GM12878 (cell line): ENCODE results near the gene MORN4. TPM values are rescaled to one million over a fixed set of nuclear protein-coding genes. Genes with fewer than 3 reads are reported as not detected.

Experiments
- ATF7 ChIP-seq: fragments of 450-650 bp; IDR thresholded peaks from 2 replicates; pipeline ENCODE4 v1.6.1; 2016; ENCODE audit warnings: low read depth, mild to moderate bottlenecking
- BACH1 ChIP-seq: fragments of 450-650 bp; IDR thresholded peaks from 2 replicates; pipeline ENCODE4 v1.6.1; 2017; ENCODE audit warnings: mild to moderate bottlenecking, borderline replicate concordance
- BHLHE40 ChIP-seq, 2 experiments: fragments of 450-650 bp in 1 of 2; IDR thresholded peaks; 2 replicates each; pipeline ENCODE4 v1.6.1; 2011 to 2017; ENCODE audit warnings: low read depth in 2 of 2, borderline replicate concordance in 1 of 2, improper control_type of control experiment in 1 of 2, low read length in 1 of 2, mild to moderate bottlenecking in 1 of 2
- CEBPB ChIP-seq, 2 experiments: fragments of 150-350 bp in 1 of 2; IDR thresholded peaks; 2 replicates each; pipeline ENCODE4 v1.6.1; 2012 to 2014; ENCODE audit warnings: low read depth in 2 of 2, low read length in 2 of 2, borderline replicate concordance in 1 of 2, inconsistent platforms in 1 of 2
- CHD1 ChIP-seq: IDR thresholded peaks from 2 replicates; pipeline ENCODE4 v1.6.1; 2012; ENCODE audit warnings: low read depth, low read length, improper control_type of control experiment
- DPF2 ChIP-seq: fragments of 450-650 bp; IDR thresholded peaks from 2 replicates; pipeline ENCODE4 v1.6.1; 2017; ENCODE audit warnings: mild to moderate bottlenecking
- EGR1 ChIP-seq, 2 experiments: IDR thresholded peaks; 1 replicate in 1 of 2; 2 replicates in 1 of 2; pipeline ENCODE4 v1.6.1; 2011 to 2012; ENCODE audit warnings: low read depth in 2 of 2, low read length in 2 of 2, borderline replicate concordance in 1 of 2, mild to moderate bottlenecking in 1 of 2, moderate library complexity in 1 of 2
- ESRRA ChIP-seq: IDR thresholded peaks from 2 replicates; pipeline ENCODE4 v1.6.1; 2012; ENCODE audit warnings: mild to moderate bottlenecking, low read length, improper control_type of control experiment
- FOXK2 ChIP-seq: fragments of 450-650 bp; IDR thresholded peaks from 2 replicates; pipeline ENCODE4 v1.6.1; 2017; ENCODE audit warnings: mild to moderate bottlenecking, moderate library complexity
- HDGF ChIP-seq: fragments of 450-650 bp; IDR thresholded peaks from 2 replicates; pipeline ENCODE4 v1.6.1; 2016; ENCODE audit warnings: antibody characterized with exemption
- KLF5 ChIP-seq: fragments of 450-650 bp; IDR thresholded peaks from 2 replicates; pipeline ENCODE4 v1.6.1; 2014; ENCODE audit warnings: mild to moderate bottlenecking; ENCODE audit not compliant: partially characterized antibody
- NFYB ChIP-seq: IDR thresholded peaks from 2 replicates; pipeline ENCODE4 v1.6.1; 2011; ENCODE audit warnings: low read depth, mild to moderate bottlenecking, low read length, improper control_type of control experiment, moderate library complexity; ENCODE audit not compliant: insufficient read depth
- NR2C1 ChIP-seq: fragments of 450-650 bp; IDR thresholded peaks from 2 replicates; pipeline ENCODE4 v1.6.1; 2017; ENCODE audit warnings: antibody characterized with exemption, mild to moderate bottlenecking, moderate library complexity
- POLR2AphosphoS5 ChIP-seq: IDR thresholded peaks from 2 replicates; pipeline ENCODE4 v1.6.1; 2011; ENCODE audit warnings: mild to moderate bottlenecking, low read length, inconsistent platforms
- RAD51 ChIP-seq: fragments of 450-650 bp; IDR thresholded peaks from 2 replicates; pipeline ENCODE4 v1.6.1; 2016; ENCODE audit warnings: moderate library complexity, mild to moderate bottlenecking, inconsistent platforms
- SMAD5 ChIP-seq: IDR thresholded peaks from 2 replicates; pipeline ENCODE4 v1.6.1; 2016; ENCODE audit warnings: antibody characterized with exemption, low read depth
- STAT1 ChIP-seq: fragments of 450-650 bp; conservative IDR thresholded peaks from 2 replicates; pipeline ENCODE4 v1.6.1; 2014; ENCODE audit warnings: antibody characterized with exemption, mild to moderate bottlenecking
- WRNIP1 ChIP-seq: IDR thresholded peaks from 2 replicates; pipeline ENCODE4 v1.6.1; 2011; ENCODE audit warnings: low read depth, low read length, improper control_type of control experiment, borderline replicate concordance
- ZNF622 ChIP-seq: fragments of 450-650 bp; IDR thresholded peaks from 2 replicates; pipeline ENCODE4 v1.6.1; 2017; ENCODE audit warnings: mild to moderate bottlenecking, inconsistent platforms
- ZZZ3 ChIP-seq: IDR thresholded peaks from 2 replicates; pipeline ENCODE4 v1.6.1; 2011; ENCODE audit warnings: low read depth; ENCODE audit not compliant: control insufficient read depth, insufficient read length
- polyA plus RNA-seq, 11 experiments: library from polyadenylated mRNA; depleted of rRNA in 4 of 11; unstranded in 6 of 11; stranded (reverse) in 5 of 11; fragments of >200 nt; fragmentation: Nextera tagmentation in 4 of 11; fragmentation: Illumina TruSeq in 1 of 11; extraction: Ambion mirVana in 4 of 11; extraction: Trizol in 1 of 11; gene quantifications; 1 replicate in 1 of 11; 2 replicates in 10 of 11; pipeline versions ENCODE4 v1.2.1 to v1.2.3, GENCODE V29; 2011 to 2016; ENCODE audit warnings: inconsistent platforms in 2 of 11, missing spikeins in 2 of 11, low read depth in 1 of 11
- total RNA-seq, 4 experiments: library from RNA; depleted of rRNA in 3 of 4; stranded (reverse); fragments of >200 nt in 3 of 4; fragmentation: Illumina TruSeq in 1 of 4; extraction: Trizol in 1 of 4; gene quantifications; 2 replicates each; pipeline versions ENCODE4 v1.2.1 to v1.2.3, GENCODE V29; 2013 to 2021
- TF ChIP-seq, protein P1 (sequence below): IDR thresholded peaks from 2 replicates; pipeline ENCODE4 v1.6.1; 2012; ENCODE audit warnings: low read depth, low read length, improper control_type of control experiment
- TF ChIP-seq, protein P2 (sequence below): fragments of 450-650 bp; IDR thresholded peaks from 2 replicates; pipeline ENCODE4 v1.6.1; 2016; ENCODE audit warnings: mild to moderate bottlenecking
- TF ChIP-seq, protein P3 (sequence below): fragments of 450-650 bp; IDR thresholded peaks from 2 replicates; pipeline ENCODE4 v1.6.1; 2018; ENCODE audit warnings: mild to moderate bottlenecking, low read depth, moderate library complexity; ENCODE audit not compliant: partially characterized antibody

Gene MORN4
- total and polyA plus RNA-seq, 10 of the 15 experiments (the other 5 are each of a cell fraction or from before 2014, with no cell fraction given) = 1.3 to 5.5 (median 2.6) TPM

DNA sequence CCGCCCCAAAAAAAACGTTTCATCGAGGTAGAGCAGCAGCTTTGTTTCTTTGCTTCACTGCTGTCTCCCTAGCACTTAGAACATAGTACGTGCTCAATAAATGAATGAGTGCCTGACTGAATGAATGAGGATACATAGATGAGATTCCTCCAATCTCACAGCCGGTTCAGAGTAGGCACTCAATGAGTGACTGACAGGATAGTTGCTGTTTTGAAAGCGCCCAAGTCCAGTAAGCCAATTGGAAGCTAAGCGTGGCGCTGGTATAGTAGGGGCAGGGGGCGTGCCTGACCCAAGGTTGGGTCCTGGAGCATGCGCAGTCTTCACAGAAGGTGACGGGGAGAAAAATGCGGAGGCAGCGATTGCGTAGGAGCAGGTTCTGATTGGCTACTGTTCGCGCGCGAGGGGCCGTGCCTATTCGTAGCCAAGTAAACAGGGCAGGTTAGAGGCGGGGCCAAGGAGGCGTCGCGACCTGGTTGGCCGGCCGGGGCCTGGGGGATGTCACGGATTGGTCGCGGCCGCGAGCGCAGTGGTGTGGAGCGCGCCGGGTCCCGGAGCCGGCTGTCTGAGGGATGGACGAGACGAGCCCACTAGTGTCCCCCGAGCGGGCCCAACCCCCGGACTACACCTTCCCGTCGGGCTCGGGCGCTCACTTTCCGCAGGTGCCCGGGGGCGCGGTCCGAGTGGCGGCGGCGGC is 7.0 kb upstream of the MORN4 start, which contains the start of gene PI4K2A (continued):
- TF ChIP-seq BHLHE40 (IDR thresholded peaks at IDR 0.05; ENCODE audit: borderline replicate concordance in 1 of 2, low read depth in 2 of 2, low read length in 1 of 2) (peak in 1 of 2 experiments; percentile 51; a peak in 2 of 4 replicates), HDGF (peak; percentile 96), ZZZ3 (no peak), NFYB (peak; percentile 93), ZNF622 (no peak), WRNIP1 (no peak), BACH1 (no peak; the same call in 1 of the 2 replicates), CEBPB (IDR thresholded peaks at IDR 0.05; ENCODE audit: borderline replicate concordance in 1 of 2, low read depth in 2 of 2, low read length in 2 of 2) (no peak; a peak in 1 of 4 replicates), EGR1 (IDR thresholded peaks at IDR 0.05; ENCODE audit: borderline replicate concordance in 1 of 2, low read depth in 2 of 2, low read length in 2 of 2) (0 out of 3 replicates have a peak, but pooled peaks of 1 of the 2 experiments have one; percentile 36), RAD51 (no peak), ESRRA (no peak), NR2C1 (peak; percentile 78), DPF2 (peak; percentile 69; the same call in 1 of the 2 replicates), KLF5 (peak; percentile 80), POLR2AphosphoS5 (peak; percentile 45; the same call in 1 of the 2 replicates), FOXK2 (peak; percentile 91), ATF7 (peak; percentile 22; the same call in 1 of the 2 replicates), CHD1 (no peak), SMAD5 (no peak), STAT1 (no peak)
- TF ChIP-seq, protein P1, sequence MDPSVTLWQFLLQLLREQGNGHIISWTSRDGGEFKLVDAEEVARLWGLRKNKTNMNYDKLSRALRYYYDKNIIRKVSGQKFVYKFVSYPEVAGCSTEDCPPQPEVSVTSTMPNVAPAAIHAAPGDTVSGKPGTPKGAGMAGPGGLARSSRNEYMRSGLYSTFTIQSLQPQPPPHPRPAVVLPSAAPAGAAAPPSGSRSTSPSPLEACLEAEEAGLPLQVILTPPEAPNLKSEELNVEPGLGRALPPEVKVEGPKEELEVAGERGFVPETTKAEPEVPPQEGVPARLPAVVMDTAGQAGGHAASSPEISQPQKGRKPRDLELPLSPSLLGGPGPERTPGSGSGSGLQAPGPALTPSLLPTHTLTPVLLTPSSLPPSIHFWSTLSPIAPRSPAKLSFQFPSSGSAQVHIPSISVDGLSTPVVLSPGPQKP = no peak
- TF ChIP-seq, protein P2, sequence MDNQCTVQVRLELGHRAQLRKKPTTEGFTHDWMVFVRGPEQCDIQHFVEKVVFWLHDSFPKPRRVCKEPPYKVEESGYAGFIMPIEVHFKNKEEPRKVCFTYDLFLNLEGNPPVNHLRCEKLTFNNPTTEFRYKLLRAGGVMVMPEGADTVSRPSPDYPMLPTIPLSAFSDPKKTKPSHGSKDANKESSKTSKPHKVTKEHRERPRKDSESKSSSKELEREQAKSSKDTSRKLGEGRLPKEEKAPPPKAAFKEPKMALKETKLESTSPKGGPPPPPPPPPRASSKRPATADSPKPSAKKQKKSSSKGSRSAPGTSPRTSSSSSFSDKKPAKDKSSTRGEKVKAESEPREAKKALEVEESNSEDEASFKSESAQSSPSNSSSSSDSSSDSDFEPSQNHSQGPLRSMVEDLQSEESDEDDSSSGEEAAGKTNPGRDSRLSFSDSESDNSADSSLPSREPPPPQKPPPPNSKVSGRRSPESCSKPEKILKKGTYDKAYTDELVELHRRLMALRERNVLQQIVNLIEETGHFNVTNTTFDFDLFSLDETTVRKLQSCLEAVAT = 0 out of 2 replicates have a peak, but pooled peaks have one; percentile 53
- TF ChIP-seq, protein P3, sequence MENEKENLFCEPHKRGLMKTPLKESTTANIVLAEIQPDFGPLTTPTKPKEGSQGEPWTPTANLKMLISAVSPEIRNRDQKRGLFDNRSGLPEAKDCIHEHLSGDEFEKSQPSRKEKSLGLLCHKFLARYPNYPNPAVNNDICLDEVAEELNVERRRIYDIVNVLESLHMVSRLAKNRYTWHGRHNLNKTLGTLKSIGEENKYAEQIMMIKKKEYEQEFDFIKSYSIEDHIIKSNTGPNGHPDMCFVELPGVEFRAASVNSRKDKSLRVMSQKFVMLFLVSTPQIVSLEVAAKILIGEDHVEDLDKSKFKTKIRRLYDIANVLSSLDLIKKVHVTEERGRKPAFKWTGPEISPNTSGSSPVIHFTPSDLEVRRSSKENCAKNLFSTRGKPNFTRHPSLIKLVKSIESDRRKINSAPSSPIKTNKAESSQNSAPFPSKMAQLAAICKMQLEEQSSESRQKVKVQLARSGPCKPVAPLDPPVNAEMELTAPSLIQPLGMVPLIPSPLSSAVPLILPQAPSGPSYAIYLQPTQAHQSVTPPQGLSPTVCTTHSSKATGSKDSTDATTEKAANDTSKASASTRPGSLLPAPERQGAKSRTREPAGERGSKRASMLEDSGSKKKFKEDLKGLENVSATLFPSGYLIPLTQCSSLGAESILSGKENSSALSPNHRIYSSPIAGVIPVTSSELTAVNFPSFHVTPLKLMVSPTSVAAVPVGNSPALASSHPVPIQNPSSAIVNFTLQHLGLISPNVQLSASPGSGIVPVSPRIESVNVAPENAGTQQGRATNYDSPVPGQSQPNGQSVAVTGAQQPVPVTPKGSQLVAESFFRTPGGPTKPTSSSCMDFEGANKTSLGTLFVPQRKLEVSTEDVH = no peak
